ENCODE results near the gene PRKAG1. TPM values are rescaled to one million over a fixed set of nuclear protein-coding genes. Genes with fewer than 3 reads are reported as not detected.

Gene PRKAG1
- total RNA-seq, 2 experiments from 2014 or later = 22.8 to 45.9 TPM

GRCh38 chr12:49017891-49018260 lies 700 bp downstream of the PRKAG1 start:
- H3K4me3 ChIP-seq (ENCODE audit: low read depth, low read length, poor library complexity, severe bottlenecking) = peak overlapping the region; percentile 88
- H3K4me2 ChIP-seq (ENCODE audit: low read length) = peak overlapping the region; percentile 95
- ChIA-PET CTCF (ENCODE audit: unreplicated experiment) (interaction anchor here (0.8 kb wide), 1 partner anchor 152 kb away, joined by 3 read pairs; the partner anchor contains the start of gene RND1), POLR2A (interaction anchor here (0.6 to 1.4 kb wide), 6 partner anchors 12 to 171 kb away, joined by 3 to 5 read pairs (median 4); partner anchors contain the start of genes ARF3 and TUBA1A)
- H3K27ac ChIP-seq (ENCODE audit: low read depth, low read length, poor library complexity, severe bottlenecking) = peak overlapping the region; percentile 90
- H3K4me1 ChIP-seq (ENCODE audit: insufficient read depth, low read length, poor library complexity, severe bottlenecking) = peaks cover 24% of the 10 kb centered on the region
- peaks cover 6% of the 10 kb centered on the region; the same call in 1 of the 2 replicates for H3K79me2 ChIP-seq (ENCODE audit: insufficient read depth, low read depth, low read length)
- no peaks in the 10 kb centered on the region for H4K20me1 ChIP-seq (ENCODE audit: insufficient read depth, low read length)
- peak; percentile 36 for DNase-seq (ENCODE audit: low spot score)
- H3K9me3 ChIP-seq (ENCODE audit: low read length) = no peaks in the 10 kb centered on the region
- H3K36me3 ChIP-seq (ENCODE audit: insufficient read depth, low read length) = peaks cover 30% of the 10 kb centered on the region
- intact Hi-C loops (cut with micrococcal nuclease; ENCODE audit: unreplicated experiment) = loop anchor here (1.0 to 5.0 kb wide), 3 partner anchors 22 to 114 kb away; partner anchors contain the start of gene TUBA1B
- TF ChIP-seq CTCF (conservative IDR thresholded peaks at IDR 0.05; ENCODE audit: low read length) = no peak
- TF ChIP-seq EZH2phosphoT487 (IDR thresholded peaks at IDR 0.05; ENCODE audit: borderline replicate concordance, low read depth, low read length) = no peak
- peak overlapping the region; percentile 70; the same call in 1 of the 2 replicates for H2AFZ ChIP-seq (ENCODE audit: low read length)
- H3K9me2 ChIP-seq (ENCODE audit: insufficient read depth, low read length) = no peaks in the 10 kb centered on the region
- BruUV-seq (replicated peaks) = no TSS peak

- peaks cover 6% of the 10 kb centered on the region; the same call in 1 of the 2 replicates for H3K79me2 ChIP-seq (ENCODE audit: insufficient read depth, low read depth, low read length)
- CTCF ChIA-PET (ENCODE audit: unreplicated experiment) = interaction anchor here (2.0 kb wide), 1 partner anchor 18 kb away, joined by 9 read pairs; no protein-coding TSS in a partner anchor
- no peak overlapping the region for H3K27ac ChIP-seq (ENCODE audit: low read depth, low read length, poor library complexity, severe bottlenecking)
- H4K20me1 ChIP-seq (ENCODE audit: insufficient read depth, low read length) = no peaks in the 10 kb centered on the region
- peaks cover 22% of the 10 kb centered on the region for H3K4me1 ChIP-seq (ENCODE audit: insufficient read depth, low read length, poor library complexity, severe bottlenecking)
- BruUV-seq (replicated peaks) = no TSS peak
- no peak overlapping the region for H2AFZ ChIP-seq (ENCODE audit: low read length)
- TF ChIP-seq CTCF (conservative IDR thresholded peaks at IDR 0.05; ENCODE audit: low read length) (no peak), EZH2phosphoT487 (IDR thresholded peaks at IDR 0.05; ENCODE audit: borderline replicate concordance, low read depth, low read length) (no peak)
- POLR2A ChIA-PET = interaction anchor here (0.5 kb wide), 2 partner anchors 58 to 115 kb away, joined by 3 to 4 read pairs; partner anchors contain the start of gene ARF3
- no peak overlapping the region for H3K4me2 ChIP-seq (ENCODE audit: low read length)
- intact Hi-C loops (cut with micrococcal nuclease; ENCODE audit: unreplicated experiment) = loop anchor here (5.0 kb wide), 1 partner anchor 117 kb away; the partner anchor contains the start of gene TUBA1B
- no peak for DNase-seq (ENCODE audit: low spot score)
- peaks cover 17% of the 10 kb centered on the region for H3K36me3 ChIP-seq (ENCODE audit: insufficient read depth, low read length)
- no peaks in the 10 kb centered on the region for H3K9me2 ChIP-seq (ENCODE audit: insufficient read depth, low read length)
- H3K4me3 ChIP-seq (ENCODE audit: low read depth, low read length, poor library complexity, severe bottlenecking) = no peak overlapping the region
- no peaks in the 10 kb centered on the region for H3K9me3 ChIP-seq (ENCODE audit: low read length)
Observed at GRCh38 chr12:49015196-49015595, 3.4 kb downstream of the PRKAG1 start.

GRCh38 chr12:49014547-49014946 lies 4.0 kb downstream of the PRKAG1 start:
- Histone ChIP-seq H3K4me1 (ENCODE audit: insufficient read depth, low read length, poor library complexity, severe bottlenecking) (peaks cover 16% of the 10 kb centered on the region), H2AFZ (ENCODE audit: low read length) (no peak overlapping the region), H3K4me3 (ENCODE audit: low read depth, low read length, poor library complexity, severe bottlenecking) (no peak overlapping the region), H3K9me2 (ENCODE audit: insufficient read depth, low read length) (no peaks in the 10 kb centered on the region), H3K79me2 (ENCODE audit: insufficient read depth, low read depth, low read length) (peaks cover 6% of the 10 kb centered on the region; the same call in 1 of the 2 replicates), H3K27ac (ENCODE audit: low read depth, low read length, poor library complexity, severe bottlenecking) (no peak overlapping the region), H3K4me2 (ENCODE audit: low read length) (no peak overlapping the region), H3K9me3 (ENCODE audit: low read length) (no peaks in the 10 kb centered on the region), H3K36me3 (ENCODE audit: insufficient read depth, low read length) (peaks cover 20% of the 10 kb centered on the region), H4K20me1 (ENCODE audit: insufficient read depth, low read length) (no peaks in the 10 kb centered on the region)
- CTCF ChIA-PET (ENCODE audit: unreplicated experiment) = interaction anchor here (2.0 kb wide), 1 partner anchor 18 kb away, joined by 9 read pairs; no protein-coding TSS in a partner anchor
- no TSS peak for BruUV-seq (replicated peaks)
- intact Hi-C loops (cut with micrococcal nuclease; ENCODE audit: unreplicated experiment) = no loop called here
- TF ChIP-seq EZH2phosphoT487 (IDR thresholded peaks at IDR 0.05; ENCODE audit: borderline replicate concordance, low read depth, low read length) (no peak), CTCF (conservative IDR thresholded peaks at IDR 0.05; ENCODE audit: low read length) (no peak)
- DNase-seq (ENCODE audit: low spot score) = no peak
- POLR2A ChIA-PET = interaction anchor here (0.5 to 0.7 kb wide), 3 partner anchors 57 to 118 kb away, joined by 3 to 4 read pairs (median 3); partner anchors contain the start of gene ARF3

All from OCI-LY7 (cell line).